Measurements from ENCODE around the gene CPA4. TPM values are rescaled to one million over a fixed set of nuclear protein-coding genes. Genes with fewer than 3 reads are reported as not detected.

The CPA4 gene
- total RNA-seq, 1 experiment from 2014 or later: 3.1 TPM

DNA sequence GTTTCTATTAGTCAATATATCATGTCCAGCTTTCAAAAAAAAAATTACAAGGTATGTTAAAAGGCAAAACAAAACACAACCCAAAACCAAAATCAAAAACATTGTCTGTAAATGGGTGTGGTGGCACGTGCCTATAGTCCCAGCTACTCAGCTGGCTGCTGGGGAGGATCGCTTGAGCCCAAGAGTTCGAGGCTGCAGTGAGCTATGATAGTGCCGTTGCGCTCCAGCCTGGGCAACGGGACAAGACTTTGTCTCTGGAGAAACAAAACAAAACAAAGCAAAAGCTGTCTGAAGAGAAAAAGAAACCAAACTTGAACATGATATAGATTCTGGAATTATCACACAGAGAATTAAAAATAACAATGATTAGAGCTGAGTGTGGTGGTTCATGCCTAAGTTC, 41.3 kb downstream of the CPA4 start:
- BruUV-seq (replicated peaks): no TSS peak
- Histone ChIP-seq H3K4me1 (ENCODE audit: control insufficient read depth, insufficient read depth, low read length) (no peaks in the 10 kb centered on the region), H3K9me3 (ENCODE audit: control insufficient read depth, insufficient read depth, low read depth, low read length) (no peaks in the 10 kb centered on the region), H3K27ac (ENCODE audit: low read length) (no peak overlapping the region), H3K36me3 (ENCODE audit: control insufficient read depth, insufficient read depth, low read length) (no peaks in the 10 kb centered on the region), H3K4me3 (ENCODE audit: low read depth in 2 of 2, low read length in 2 of 2) (no peak overlapping the region), H3K27me3 (ENCODE audit: control insufficient read depth, insufficient read depth, low read length) (no peaks in the 10 kb centered on the region)
- no peak for DNase-seq (ENCODE audit: low read depth, low spot score)
- intact Hi-C loops (cut with micrococcal nuclease; ENCODE audit: unreplicated experiment): no loop called here
- POLR2A ChIA-PET: no interaction called here
- CTCF ChIA-PET: no interaction called here
- in situ Hi-C loops (cut with HindIII; ENCODE audit: low pct_unique_long_range_greater_than_20kb, low sequenced_read_pairs): no loop called here
- no peak for ATAC-seq
- TF ChIP-seq SIN3A (IDR thresholded peaks at IDR 0.05; ENCODE audit: borderline replicate concordance, insufficient read depth, low read depth, low read length): no peak
- TF ChIP-seq, protein P1, sequence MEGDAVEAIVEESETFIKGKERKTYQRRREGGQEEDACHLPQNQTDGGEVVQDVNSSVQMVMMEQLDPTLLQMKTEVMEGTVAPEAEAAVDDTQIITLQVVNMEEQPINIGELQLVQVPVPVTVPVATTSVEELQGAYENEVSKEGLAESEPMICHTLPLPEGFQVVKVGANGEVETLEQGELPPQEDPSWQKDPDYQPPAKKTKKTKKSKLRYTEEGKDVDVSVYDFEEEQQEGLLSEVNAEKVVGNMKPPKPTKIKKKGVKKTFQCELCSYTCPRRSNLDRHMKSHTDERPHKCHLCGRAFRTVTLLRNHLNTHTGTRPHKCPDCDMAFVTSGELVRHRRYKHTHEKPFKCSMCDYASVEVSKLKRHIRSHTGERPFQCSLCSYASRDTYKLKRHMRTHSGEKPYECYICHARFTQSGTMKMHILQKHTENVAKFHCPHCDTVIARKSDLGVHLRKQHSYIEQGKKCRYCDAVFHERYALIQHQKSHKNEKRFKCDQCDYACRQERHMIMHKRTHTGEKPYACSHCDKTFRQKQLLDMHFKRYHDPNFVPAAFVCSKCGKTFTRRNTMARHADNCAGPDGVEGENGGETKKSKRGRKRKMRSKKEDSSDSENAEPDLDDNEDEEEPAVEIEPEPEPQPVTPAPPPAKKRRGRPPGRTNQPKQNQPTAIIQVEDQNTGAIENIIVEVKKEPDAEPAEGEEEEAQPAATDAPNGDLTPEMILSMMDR (IDR thresholded peaks at IDR 0.05): no peak
- TF ChIP-seq REST (IDR thresholded peaks at IDR 0.05; ENCODE audit: insufficient read depth in 1 of 2, low read depth in 2 of 2, low read length in 1 of 2): no peak
- TF ChIP-seq TCF7L2 (IDR thresholded peaks at IDR 0.05; ENCODE audit: low read depth, low read length): no peak
- no peak for TF ChIP-seq POLR2AphosphoS5 (IDR thresholded peaks at IDR 0.05; ENCODE audit: low read depth, low read length)

DNA sequence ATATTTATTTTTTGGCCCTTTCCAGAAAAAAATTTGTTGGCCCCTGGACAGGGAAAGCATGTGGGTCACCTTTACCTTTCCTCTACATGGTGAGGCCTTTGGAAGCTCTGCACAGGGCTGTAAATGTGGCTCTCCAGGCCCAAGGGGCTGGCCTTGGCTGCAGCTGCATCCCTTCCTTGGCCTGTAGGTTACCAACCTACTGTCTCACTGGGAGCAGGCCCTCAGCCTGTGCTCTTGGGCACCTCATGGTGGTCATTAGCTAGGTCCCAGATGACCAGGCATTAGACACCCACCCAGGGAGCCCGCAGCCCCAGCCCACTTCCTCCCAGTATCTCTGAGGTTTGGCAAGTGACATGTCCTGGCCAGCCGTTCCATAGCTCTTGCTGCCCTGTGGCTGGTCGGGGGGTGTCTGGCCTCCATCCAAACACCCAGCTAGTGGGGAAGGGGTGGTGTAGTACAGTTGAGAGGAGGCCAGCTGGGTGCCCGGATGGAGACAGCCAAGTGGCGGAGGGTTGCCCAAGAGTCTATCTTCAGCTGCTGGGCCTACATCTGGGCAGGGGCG, 44.5 kb downstream of the CPA4 start:
- no TSS peak for BruUV-seq (replicated peaks)
- ChIA-PET CTCF (interaction anchor here (0.7 kb wide), 1 partner anchor 23 kb away, joined by 4 read pairs; no protein-coding TSS in a partner anchor), POLR2A (no interaction called here)
- Histone ChIP-seq H3K9me3 (ENCODE audit: control insufficient read depth, insufficient read depth, low read depth, low read length) (peaks cover 4% of the 10 kb centered on the region; the same call in 1 of the 2 replicates), H3K27me3 (ENCODE audit: control insufficient read depth, insufficient read depth, low read length) (no peaks in the 10 kb centered on the region), H3K4me1 (ENCODE audit: control insufficient read depth, insufficient read depth, low read length) (no peaks in the 10 kb centered on the region), H3K36me3 (ENCODE audit: control insufficient read depth, insufficient read depth, low read length) (no peaks in the 10 kb centered on the region), H3K4me3 (ENCODE audit: low read depth in 2 of 2, low read length in 2 of 2) (no peak overlapping the region), H3K27ac (ENCODE audit: low read length) (no peak overlapping the region)
- TF ChIP-seq, protein P1 (IDR thresholded peaks at IDR 0.05): no peak
- no peak for TF ChIP-seq TCF7L2 (IDR thresholded peaks at IDR 0.05; ENCODE audit: low read depth, low read length)
- TF ChIP-seq REST (IDR thresholded peaks at IDR 0.05; ENCODE audit: insufficient read depth in 1 of 2, low read depth in 2 of 2, low read length in 1 of 2): no peak
- TF ChIP-seq POLR2AphosphoS5 (IDR thresholded peaks at IDR 0.05; ENCODE audit: low read depth, low read length): no peak
- TF ChIP-seq SIN3A (IDR thresholded peaks at IDR 0.05; ENCODE audit: borderline replicate concordance, insufficient read depth, low read depth, low read length): no peak
- no peak; the same call in 1 of the 2 replicates for ATAC-seq
- intact Hi-C loops (cut with micrococcal nuclease; ENCODE audit: unreplicated experiment): no loop called here
- no peak for DNase-seq (ENCODE audit: low read depth, low spot score)
- in situ Hi-C loops (cut with HindIII; ENCODE audit: low pct_unique_long_range_greater_than_20kb, low sequenced_read_pairs): no loop called here
